GM12878 (cell line): ENCODE measurements around the gene FCF1. TPM values are rescaled to one million over a fixed set of nuclear protein-coding genes. Genes with fewer than 3 reads are reported as not detected.

Source experiments
- BMI1 ChIP-seq: fragments of 450-650 bp; IDR thresholded peaks from 2 replicates; pipeline ENCODE4 v1.6.1; 2016; ENCODE audit warnings: mild to moderate bottlenecking, moderate library complexity, borderline replicate concordance
- IKZF1 ChIP-seq: fragments of 450-650 bp; conservative IDR thresholded peaks from 2 replicates; pipeline ENCODE4 v1.6.1; 2017; ENCODE audit warnings: antibody characterized with exemption, mild to moderate bottlenecking
- KLF5 ChIP-seq: fragments of 450-650 bp; IDR thresholded peaks from 2 replicates; pipeline ENCODE4 v1.6.1; 2014; ENCODE audit warnings: mild to moderate bottlenecking; ENCODE audit not compliant: partially characterized antibody
- NBN ChIP-seq: fragments of 450-650 bp; IDR thresholded peaks from 2 replicates; pipeline ENCODE4 v1.6.1; 2016
- POU2F2 ChIP-seq: IDR thresholded peaks from 3 replicates; pipeline ENCODE4 v1.6.1; 2011; ENCODE audit warnings: low read depth, mild to moderate bottlenecking, low read length, borderline replicate concordance
- RAD51 ChIP-seq: fragments of 450-650 bp; IDR thresholded peaks from 2 replicates; pipeline ENCODE4 v1.6.1; 2016; ENCODE audit warnings: moderate library complexity, mild to moderate bottlenecking, inconsistent platforms
- RBBP5 ChIP-seq: fragments of 200-600 bp; sonication (generic); conservative IDR thresholded peaks from 2 replicates; pipeline ENCODE4 v1.6.1; 2016
- RUNX3 ChIP-seq: IDR thresholded peaks from 2 replicates; pipeline ENCODE4 v1.6.1; 2012; ENCODE audit warnings: low read length, inconsistent platforms
- SMC3 ChIP-seq: IDR thresholded peaks from 2 replicates; pipeline ENCODE4 v1.6.1; 2011; ENCODE audit warnings: low read length, improper control_type of control experiment, borderline replicate concordance
- ZBED1 ChIP-seq: IDR thresholded peaks from 2 replicates; pipeline ENCODE4 v1.6.1; 2016; ENCODE audit warnings: borderline replicate concordance
- ZNF24 ChIP-seq: fragments of 450-650 bp; IDR thresholded peaks from 2 replicates; pipeline ENCODE4 v1.6.1; 2017; ENCODE audit warnings: antibody characterized with exemption, mild to moderate bottlenecking
- ZSCAN29 ChIP-seq: fragments of 450-650 bp; IDR thresholded peaks from 2 replicates; pipeline ENCODE4 v1.6.1; 2017; ENCODE audit warnings: mild to moderate bottlenecking, moderate library complexity
- polyA plus RNA-seq, 11 experiments: library from polyadenylated mRNA; depleted of rRNA in 4 of 11; unstranded in 6 of 11; stranded (reverse) in 5 of 11; fragments of >200 nt; fragmentation: Nextera tagmentation in 4 of 11; fragmentation: Illumina TruSeq in 1 of 11; extraction: Ambion mirVana in 4 of 11; extraction: Trizol in 1 of 11; gene quantifications; 1 replicate in 1 of 11; 2 replicates in 10 of 11; pipeline versions ENCODE4 v1.2.1 to v1.2.3, GENCODE V29; 2011 to 2016; ENCODE audit warnings: inconsistent platforms in 2 of 11, missing spikeins in 2 of 11, low read depth in 1 of 11
- total RNA-seq, 4 experiments: library from RNA; depleted of rRNA in 3 of 4; stranded (reverse); fragments of >200 nt in 3 of 4; fragmentation: Illumina TruSeq in 1 of 4; extraction: Trizol in 1 of 4; gene quantifications; 2 replicates each; pipeline versions ENCODE4 v1.2.1 to v1.2.3, GENCODE V29; 2013 to 2021
- TF ChIP-seq, protein P1 (sequence below): fragments of 450-650 bp; formaldehyde crosslinking; IDR thresholded peaks from 2 replicates; pipeline ENCODE4 v1.5.0; 2022; ENCODE audit warnings: mild to moderate bottlenecking, missing genetic modification characterization
- TF ChIP-seq, protein P2 (sequence below): fragments of 450-650 bp; IDR thresholded peaks from 2 replicates; pipeline ENCODE4 v1.6.1; 2017; ENCODE audit warnings: low read depth, mild to moderate bottlenecking, moderate library complexity
- TF ChIP-seq, protein P3 (sequence below): IDR thresholded peaks from 2 replicates; pipeline ENCODE4 v1.6.1; 2012; ENCODE audit warnings: improper control_type of control experiment, low read depth, low read length; ENCODE audit not compliant: insufficient replicate concordance
- TF ChIP-seq, protein P4 (sequence below): fragments of 450-650 bp; IDR thresholded peaks from 2 replicates; pipeline ENCODE4 v1.6.1; 2017; ENCODE audit warnings: borderline replicate concordance
- TF ChIP-seq, protein P5 (sequence below): IDR thresholded peaks from 2 replicates; pipeline ENCODE4 v1.6.1; 2012; ENCODE audit warnings: low read depth, low read length, improper control_type of control experiment

Gene FCF1
- total and polyA plus RNA-seq, 10 of the 15 experiments (the other 5 are each of a cell fraction or from before 2014, with no cell fraction given) = 6.2 to 88.7 (median 28.5) TPM

DNA sequence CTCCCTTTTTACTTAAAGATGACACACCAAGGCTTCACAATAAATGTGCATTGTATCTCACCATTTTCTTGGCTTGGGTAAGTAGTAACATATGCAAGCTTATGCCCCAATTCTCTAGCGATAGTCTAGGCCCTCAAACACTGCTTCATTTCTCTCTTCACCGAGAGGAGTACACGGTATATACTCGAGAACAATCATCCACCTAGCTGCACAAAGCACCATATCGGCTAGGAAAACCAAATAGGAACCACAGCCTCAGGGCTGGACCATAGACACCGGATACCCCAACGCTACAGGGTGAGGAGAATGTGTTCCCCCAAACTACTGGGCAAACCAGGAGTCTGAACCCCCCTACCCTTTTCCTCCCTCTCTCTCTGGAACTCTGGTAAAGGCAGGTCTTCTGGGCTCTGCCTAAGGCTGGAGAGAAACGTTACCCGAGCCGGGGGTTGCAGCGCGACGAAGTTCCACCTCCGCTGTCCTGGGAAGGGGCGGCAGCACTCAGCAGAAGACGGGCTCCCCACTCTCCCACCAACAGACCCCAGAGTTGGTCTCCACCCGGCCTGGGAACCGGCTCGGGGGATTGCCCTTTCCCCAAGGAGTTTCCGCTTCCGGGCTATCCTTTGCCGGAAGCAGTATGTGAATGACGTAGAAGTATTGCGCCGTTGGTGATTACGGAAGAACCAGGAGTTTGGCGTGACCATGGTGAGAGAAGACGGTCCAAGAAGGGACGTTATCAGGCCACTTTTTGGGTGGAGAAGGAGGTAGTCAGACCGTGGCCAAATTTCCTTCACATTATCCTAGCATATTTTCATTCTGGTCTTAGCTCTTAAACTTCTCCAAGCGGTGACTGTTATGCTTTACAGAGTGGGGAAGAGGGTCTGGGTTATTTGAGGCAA is at the start of gene FCF1, which contains the start of gene AREL1 (continued):
- TF ChIP-seq, protein P1, sequence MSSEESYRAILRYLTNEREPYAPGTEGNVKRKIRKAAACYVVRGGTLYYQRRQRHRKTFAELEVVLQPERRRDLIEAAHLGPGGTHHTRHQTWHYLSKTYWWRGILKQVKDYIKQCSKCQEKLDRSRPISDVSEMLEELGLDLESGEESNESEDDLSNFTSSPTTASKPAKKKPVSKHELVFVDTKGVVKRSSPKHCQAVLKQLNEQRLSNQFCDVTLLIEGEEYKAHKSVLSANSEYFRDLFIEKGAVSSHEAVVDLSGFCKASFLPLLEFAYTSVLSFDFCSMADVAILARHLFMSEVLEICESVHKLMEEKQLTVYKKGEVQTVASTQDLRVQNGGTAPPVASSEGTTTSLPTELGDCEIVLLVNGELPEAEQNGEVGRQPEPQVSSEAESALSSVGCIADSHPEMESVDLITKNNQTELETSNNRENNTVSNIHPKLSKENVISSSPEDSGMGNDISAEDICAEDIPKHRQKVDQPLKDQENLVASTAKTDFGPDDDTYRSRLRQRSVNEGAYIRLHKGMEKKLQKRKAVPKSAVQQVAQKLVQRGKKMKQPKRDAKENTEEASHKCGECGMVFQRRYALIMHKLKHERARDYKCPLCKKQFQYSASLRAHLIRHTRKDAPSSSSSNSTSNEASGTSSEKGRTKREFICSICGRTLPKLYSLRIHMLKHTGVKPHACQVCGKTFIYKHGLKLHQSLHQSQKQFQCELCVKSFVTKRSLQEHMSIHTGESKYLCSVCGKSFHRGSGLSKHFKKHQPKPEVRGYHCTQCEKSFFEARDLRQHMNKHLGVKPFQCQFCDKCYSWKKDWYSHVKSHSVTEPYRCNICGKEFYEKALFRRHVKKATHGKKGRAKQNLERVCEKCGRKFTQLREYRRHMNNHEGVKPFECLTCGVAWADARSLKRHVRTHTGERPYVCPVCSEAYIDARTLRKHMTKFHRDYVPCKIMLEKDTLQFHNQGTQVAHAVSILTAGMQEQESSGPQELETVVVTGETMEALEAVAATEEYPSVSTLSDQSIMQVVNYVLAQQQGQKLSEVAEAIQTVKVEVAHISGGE (CRISPR knock-in tag) = peak; percentile 53
- TF ChIP-seq RAD51 = peak; percentile 31; the same call in 1 of the 2 replicates
- TF ChIP-seq BMI1 = no peak
- no peak for TF ChIP-seq RBBP5
- peak; percentile 51; the same call in 1 of the 2 replicates for TF ChIP-seq RUNX3
- TF ChIP-seq ZSCAN29 = no peak
- peak; percentile 98 for TF ChIP-seq NBN
- TF ChIP-seq, protein P2, sequence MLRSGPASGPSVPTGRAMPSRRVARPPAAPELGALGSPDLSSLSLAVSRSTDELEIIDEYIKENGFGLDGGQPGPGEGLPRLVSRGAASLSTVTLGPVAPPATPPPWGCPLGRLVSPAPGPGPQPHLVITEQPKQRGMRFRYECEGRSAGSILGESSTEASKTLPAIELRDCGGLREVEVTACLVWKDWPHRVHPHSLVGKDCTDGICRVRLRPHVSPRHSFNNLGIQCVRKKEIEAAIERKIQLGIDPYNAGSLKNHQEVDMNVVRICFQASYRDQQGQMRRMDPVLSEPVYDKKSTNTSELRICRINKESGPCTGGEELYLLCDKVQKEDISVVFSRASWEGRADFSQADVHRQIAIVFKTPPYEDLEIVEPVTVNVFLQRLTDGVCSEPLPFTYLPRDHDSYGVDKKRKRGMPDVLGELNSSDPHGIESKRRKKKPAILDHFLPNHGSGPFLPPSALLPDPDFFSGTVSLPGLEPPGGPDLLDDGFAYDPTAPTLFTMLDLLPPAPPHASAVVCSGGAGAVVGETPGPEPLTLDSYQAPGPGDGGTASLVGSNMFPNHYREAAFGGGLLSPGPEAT = peak; percentile 91
- TF ChIP-seq, protein P3, sequence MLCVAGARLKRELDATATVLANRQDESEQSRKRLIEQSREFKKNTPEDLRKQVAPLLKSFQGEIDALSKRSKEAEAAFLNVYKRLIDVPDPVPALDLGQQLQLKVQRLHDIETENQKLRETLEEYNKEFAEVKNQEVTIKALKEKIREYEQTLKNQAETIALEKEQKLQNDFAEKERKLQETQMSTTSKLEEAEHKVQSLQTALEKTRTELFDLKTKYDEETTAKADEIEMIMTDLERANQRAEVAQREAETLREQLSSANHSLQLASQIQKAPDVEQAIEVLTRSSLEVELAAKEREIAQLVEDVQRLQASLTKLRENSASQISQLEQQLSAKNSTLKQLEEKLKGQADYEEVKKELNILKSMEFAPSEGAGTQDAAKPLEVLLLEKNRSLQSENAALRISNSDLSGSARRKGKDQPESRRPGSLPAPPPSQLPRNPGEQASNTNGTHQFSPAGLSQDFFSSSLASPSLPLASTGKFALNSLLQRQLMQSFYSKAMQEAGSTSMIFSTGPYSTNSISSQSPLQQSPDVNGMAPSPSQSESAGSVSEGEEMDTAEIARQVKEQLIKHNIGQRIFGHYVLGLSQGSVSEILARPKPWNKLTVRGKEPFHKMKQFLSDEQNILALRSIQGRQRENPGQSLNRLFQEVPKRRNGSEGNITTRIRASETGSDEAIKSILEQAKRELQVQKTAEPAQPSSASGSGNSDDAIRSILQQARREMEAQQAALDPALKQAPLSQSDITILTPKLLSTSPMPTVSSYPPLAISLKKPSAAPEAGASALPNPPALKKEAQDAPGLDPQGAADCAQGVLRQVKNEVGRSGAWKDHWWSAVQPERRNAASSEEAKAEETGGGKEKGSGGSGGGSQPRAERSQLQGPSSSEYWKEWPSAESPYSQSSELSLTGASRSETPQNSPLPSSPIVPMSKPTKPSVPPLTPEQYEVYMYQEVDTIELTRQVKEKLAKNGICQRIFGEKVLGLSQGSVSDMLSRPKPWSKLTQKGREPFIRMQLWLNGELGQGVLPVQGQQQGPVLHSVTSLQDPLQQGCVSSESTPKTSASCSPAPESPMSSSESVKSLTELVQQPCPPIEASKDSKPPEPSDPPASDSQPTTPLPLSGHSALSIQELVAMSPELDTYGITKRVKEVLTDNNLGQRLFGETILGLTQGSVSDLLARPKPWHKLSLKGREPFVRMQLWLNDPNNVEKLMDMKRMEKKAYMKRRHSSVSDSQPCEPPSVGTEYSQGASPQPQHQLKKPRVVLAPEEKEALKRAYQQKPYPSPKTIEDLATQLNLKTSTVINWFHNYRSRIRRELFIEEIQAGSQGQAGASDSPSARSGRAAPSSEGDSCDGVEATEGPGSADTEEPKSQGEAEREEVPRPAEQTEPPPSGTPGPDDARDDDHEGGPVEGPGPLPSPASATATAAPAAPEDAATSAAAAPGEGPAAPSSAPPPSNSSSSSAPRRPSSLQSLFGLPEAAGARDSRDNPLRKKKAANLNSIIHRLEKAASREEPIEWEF = no peak
- TF ChIP-seq, protein P4, sequence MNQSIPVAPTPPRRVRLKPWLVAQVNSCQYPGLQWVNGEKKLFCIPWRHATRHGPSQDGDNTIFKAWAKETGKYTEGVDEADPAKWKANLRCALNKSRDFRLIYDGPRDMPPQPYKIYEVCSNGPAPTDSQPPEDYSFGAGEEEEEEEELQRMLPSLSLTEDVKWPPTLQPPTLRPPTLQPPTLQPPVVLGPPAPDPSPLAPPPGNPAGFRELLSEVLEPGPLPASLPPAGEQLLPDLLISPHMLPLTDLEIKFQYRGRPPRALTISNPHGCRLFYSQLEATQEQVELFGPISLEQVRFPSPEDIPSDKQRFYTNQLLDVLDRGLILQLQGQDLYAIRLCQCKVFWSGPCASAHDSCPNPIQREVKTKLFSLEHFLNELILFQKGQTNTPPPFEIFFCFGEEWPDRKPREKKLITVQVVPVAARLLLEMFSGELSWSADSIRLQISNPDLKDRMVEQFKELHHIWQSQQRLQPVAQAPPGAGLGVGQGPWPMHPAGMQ = no peak
- TF ChIP-seq SMC3 = no peak
- peak; percentile 61; the same call in 1 of the 3 replicates for TF ChIP-seq POU2F2
- TF ChIP-seq ZBED1 = no peak
- TF ChIP-seq KLF5 = peak; percentile 84
- TF ChIP-seq ZNF24 = no peak
- peak; percentile 75 for TF ChIP-seq IKZF1
- TF ChIP-seq, protein P5, sequence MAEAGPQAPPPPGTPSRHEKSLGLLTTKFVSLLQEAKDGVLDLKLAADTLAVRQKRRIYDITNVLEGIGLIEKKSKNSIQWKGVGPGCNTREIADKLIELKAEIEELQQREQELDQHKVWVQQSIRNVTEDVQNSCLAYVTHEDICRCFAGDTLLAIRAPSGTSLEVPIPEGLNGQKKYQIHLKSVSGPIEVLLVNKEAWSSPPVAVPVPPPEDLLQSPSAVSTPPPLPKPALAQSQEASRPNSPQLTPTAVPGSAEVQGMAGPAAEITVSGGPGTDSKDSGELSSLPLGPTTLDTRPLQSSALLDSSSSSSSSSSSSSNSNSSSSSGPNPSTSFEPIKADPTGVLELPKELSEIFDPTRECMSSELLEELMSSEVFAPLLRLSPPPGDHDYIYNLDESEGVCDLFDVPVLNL = no peak
